Type B pancreatic cell (in vitro differentiated cells): ENCODE results near the gene HNRNPAB. TPM values are rescaled to one million over a fixed set of nuclear protein-coding genes. Genes with fewer than 3 reads are reported as not detected.
"Not testable (repeated sequence)": the region's sequence is repeated elsewhere in the genome, so short reads cannot be mapped to it uniquely, and the experiment has no call there.

Experiments
- DNase-seq: peaks from one replicate; pipeline ENCODE4 v3.0.0; 2021; ENCODE audit warnings: mixed read lengths; ENCODE audit not compliant: unreplicated experiment; ENCODE audit errors: extremely low spot score
- H3K27ac Mint-ChIP-seq: 2 replicates; pipeline ENCODE4 v1.8.0; 2021; ENCODE audit warnings: mild to moderate bottlenecking, mixed read lengths
- H3K27me3 Mint-ChIP-seq: 2 replicates; pipeline ENCODE4 v1.8.0; 2021; ENCODE audit warnings: mixed read lengths
- H3K36me3 Mint-ChIP-seq: 2 replicates; pipeline ENCODE4 v1.8.0; 2021; ENCODE audit warnings: mixed read lengths
- H3K4me1 Mint-ChIP-seq: one replicate; pipeline ENCODE4 v1.8.0; 2021; ENCODE audit warnings: mixed read lengths; ENCODE audit not compliant: unreplicated experiment
- H3K4me3 Mint-ChIP-seq: 2 replicates; pipeline ENCODE4 v1.8.0; 2021; ENCODE audit warnings: mild to moderate bottlenecking, mixed read lengths
- H3K9me3 Mint-ChIP-seq: 2 replicates; pipeline ENCODE4 v1.8.0; 2021; ENCODE audit warnings: mixed read lengths
- total RNA-seq: library from RNA; stranded (reverse); gene quantifications from 2 replicates; pipeline ENCODE4 v1.2.1, GENCODE V29; 2021; ENCODE audit warnings: low replicate concordance
- TF ChIP-seq, protein P1 (sequence below): fragments of 200-600 bp; sonication (generic); conservative IDR thresholded peaks from 2 replicates; pipeline ENCODE4 v1.5.0; 2021; ENCODE audit warnings: antibody characterized with exemption, mild to moderate bottlenecking

The HNRNPAB gene
- total RNA-seq, 1 donor from 2014 or later, result 245 TPM

DNA sequence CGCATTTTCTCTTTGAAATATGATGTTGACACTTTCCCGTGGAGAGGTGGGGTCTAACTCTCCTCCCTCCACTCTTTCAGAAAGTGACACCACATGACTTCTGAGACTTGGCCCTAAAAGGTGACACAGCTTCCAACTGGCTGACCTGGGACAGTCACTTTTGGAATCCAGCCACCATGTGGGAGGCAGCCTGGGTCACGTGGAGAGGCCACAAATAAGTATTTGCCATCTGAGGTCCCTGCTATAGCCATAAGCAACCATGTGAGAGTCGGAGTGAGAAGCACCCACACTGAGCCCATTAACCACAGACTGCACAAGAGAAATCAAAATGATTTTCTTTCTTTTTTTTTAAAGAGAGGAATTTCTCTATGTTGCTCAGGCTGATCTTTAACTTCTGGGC lies 32.3 kb downstream of the HNRNPAB start:
- H3K36me3 Mint-ChIP-seq, result no peaks in the 10 kb centered on the region
- H3K27ac Mint-ChIP-seq, result no peak overlapping the region
- H3K4me1 Mint-ChIP-seq, result peaks cover 10% of the 10 kb centered on the region
- H3K9me3 Mint-ChIP-seq, result no peaks in the 10 kb centered on the region
- H3K4me3 Mint-ChIP-seq, result no peak overlapping the region
- no peaks in the 10 kb centered on the region for H3K27me3 Mint-ChIP-seq
- DNase-seq, result no peak
- TF ChIP-seq, protein P1, sequence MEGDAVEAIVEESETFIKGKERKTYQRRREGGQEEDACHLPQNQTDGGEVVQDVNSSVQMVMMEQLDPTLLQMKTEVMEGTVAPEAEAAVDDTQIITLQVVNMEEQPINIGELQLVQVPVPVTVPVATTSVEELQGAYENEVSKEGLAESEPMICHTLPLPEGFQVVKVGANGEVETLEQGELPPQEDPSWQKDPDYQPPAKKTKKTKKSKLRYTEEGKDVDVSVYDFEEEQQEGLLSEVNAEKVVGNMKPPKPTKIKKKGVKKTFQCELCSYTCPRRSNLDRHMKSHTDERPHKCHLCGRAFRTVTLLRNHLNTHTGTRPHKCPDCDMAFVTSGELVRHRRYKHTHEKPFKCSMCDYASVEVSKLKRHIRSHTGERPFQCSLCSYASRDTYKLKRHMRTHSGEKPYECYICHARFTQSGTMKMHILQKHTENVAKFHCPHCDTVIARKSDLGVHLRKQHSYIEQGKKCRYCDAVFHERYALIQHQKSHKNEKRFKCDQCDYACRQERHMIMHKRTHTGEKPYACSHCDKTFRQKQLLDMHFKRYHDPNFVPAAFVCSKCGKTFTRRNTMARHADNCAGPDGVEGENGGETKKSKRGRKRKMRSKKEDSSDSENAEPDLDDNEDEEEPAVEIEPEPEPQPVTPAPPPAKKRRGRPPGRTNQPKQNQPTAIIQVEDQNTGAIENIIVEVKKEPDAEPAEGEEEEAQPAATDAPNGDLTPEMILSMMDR, result no peak

- no peak for DNase-seq
- Mint-ChIP-seq H3K27ac (no peak overlapping the region), H3K4me1 (peaks cover 10% of the 10 kb centered on the region), H3K9me3 (no peaks in the 10 kb centered on the region), H3K27me3 (peaks cover 3% of the 10 kb centered on the region), H3K36me3 (no peaks in the 10 kb centered on the region), H3K4me3 (no peak overlapping the region)
- TF ChIP-seq, protein P1, result no peak
These were observed 33.3 kb downstream of the HNRNPAB start for GRCh38 chr5:178237431-178238312.

DNA sequence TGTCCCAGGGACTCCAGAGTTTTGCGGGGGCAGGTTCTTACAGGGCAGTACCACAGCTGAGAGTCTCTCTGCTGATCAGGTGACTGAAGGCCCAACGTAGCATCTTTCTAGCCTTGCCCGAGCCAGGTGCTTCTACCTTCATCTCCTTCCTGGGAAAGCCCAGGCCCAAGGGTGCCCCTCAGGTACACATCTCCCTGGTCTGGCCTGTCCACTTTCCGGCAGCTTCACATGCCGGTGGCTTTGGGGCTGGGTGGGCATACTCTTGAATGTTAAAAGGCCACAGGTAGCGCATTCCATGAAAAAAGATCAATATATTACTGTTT lies 33.9 kb downstream of the HNRNPAB start:
- Mint-ChIP-seq H3K4me3 (no peak overlapping the region), H3K27ac (no peak overlapping the region), H3K36me3 (no peaks in the 10 kb centered on the region), H3K9me3 (no peaks in the 10 kb centered on the region), H3K27me3 (peaks cover 3% of the 10 kb centered on the region), H3K4me1 (peaks cover 10% of the 10 kb centered on the region)
- no peak for DNase-seq
- TF ChIP-seq, protein P1, result no peak

- TF ChIP-seq, protein P1, result no peak
- no peak overlapping the region for H3K4me3 Mint-ChIP-seq
- H3K36me3 Mint-ChIP-seq, result no peaks in the 10 kb centered on the region
- H3K27ac Mint-ChIP-seq, result no peak overlapping the region
- peaks cover 3% of the 10 kb centered on the region for H3K27me3 Mint-ChIP-seq
- no peak for DNase-seq
- peaks cover 10% of the 10 kb centered on the region for H3K4me1 Mint-ChIP-seq
- H3K9me3 Mint-ChIP-seq, result no peaks in the 10 kb centered on the region
These were observed 34.6 kb downstream of the HNRNPAB start for GRCh38 chr5:178238711-178239592.

GRCh38 chr5:178239626-178240301 lies 35.4 kb downstream of the HNRNPAB start:
- not testable (repeated sequence) for H3K27me3 Mint-ChIP-seq, DNase-seq, H3K4me3 Mint-ChIP-seq, H3K36me3 Mint-ChIP-seq, H3K27ac Mint-ChIP-seq, H3K9me3 Mint-ChIP-seq, H3K4me1 Mint-ChIP-seq
